IMR-90 (cell line): ENCODE data around the gene TEC. TPM values are rescaled to one million over a fixed set of nuclear protein-coding genes. Genes with fewer than 3 reads are reported as not detected.

ENCODE experiments used
- ATAC-seq: fragments of 200-7000 bp; cut with Tn5 transposase; 2 replicates; pipeline ENCODE4 v1.9.1; 2020; ENCODE audit warnings: low read depth, mild to moderate bottlenecking, moderate library complexity
- BruUV-seq: library from RNA; stranded (reverse); fragments of 400-500 nt; replicated peaks from 2 replicates; lab custom pipeline; 2021; lab: Mats Ljungman, UMichigan
- CTCF ChIA-PET: fragments of 300-600 bp; formaldehyde crosslinking; extraction: SDS; loops from one replicate; lab custom pipeline; 2021; ENCODE audit warnings: antibody characterized with exemption; lab: Yijun Ruan, JAX
- POLR2A ChIA-PET: fragments of 300-600 bp; sonication (Branson Sonifier 250); formaldehyde crosslinking; loops from one replicate; lab custom pipeline; 2022; ENCODE audit warnings: antibody characterized with exemption; ENCODE audit not compliant: unreplicated experiment; lab: Charles Lee
- DNase-seq: peaks from one replicate; pipeline ENCODE4 v3.0.0; 2013
- H2AFZ ChIP-seq: replicated peaks from 2 replicates; pipeline ENCODE3; 2013; ENCODE audit warnings: low read length, mild to moderate bottlenecking; ENCODE audit not compliant: poor library complexity
- H2AK5ac ChIP-seq: 2 replicates; pipeline ENCODE4 v1.6.1; 2013; ENCODE audit warnings: low read depth, low read length, inconsistent platforms
- H2AK9ac ChIP-seq: replicated peaks from 2 replicates; pipeline ENCODE3; 2013; ENCODE audit warnings: mild to moderate bottlenecking, low read depth, low read length, moderate library complexity; ENCODE audit not compliant: poor library complexity
- H2BK120ac ChIP-seq: 2 replicates; pipeline ENCODE4 v1.6.1; 2013; ENCODE audit warnings: low read depth, low read length, inconsistent platforms
- H2BK15ac ChIP-seq: 3 replicates; pipeline ENCODE4 v1.6.1; 2013; ENCODE audit warnings: low read depth, low read length, inconsistent platforms
- H2BK20ac ChIP-seq: 2 replicates; pipeline ENCODE4 v1.6.1; 2013; ENCODE audit warnings: low read depth, mild to moderate bottlenecking, inconsistent platforms, low read length, moderate library complexity
- H2BK5ac ChIP-seq: 2 replicates; pipeline ENCODE4 v1.6.1; 2013; ENCODE audit warnings: mild to moderate bottlenecking, low read depth, low read length, inconsistent platforms; ENCODE audit not compliant: poor library complexity, severe bottlenecking
- H3K14ac ChIP-seq: replicated peaks from 2 replicates; pipeline ENCODE4 v1.6.1; 2013; ENCODE audit warnings: low read depth, low read length, inconsistent platforms
- H3K18ac ChIP-seq: 2 replicates; pipeline ENCODE4 v1.6.1; 2013; ENCODE audit warnings: low read depth, low read length, control low read depth
- H3K23ac ChIP-seq: 2 replicates; pipeline ENCODE4 v1.6.1; 2013; ENCODE audit warnings: low read depth, low read length, inconsistent platforms
- H3K27ac ChIP-seq: 2 replicates; pipeline ENCODE4 v1.5.1; 2013; ENCODE audit warnings: mild to moderate bottlenecking, control low read depth, low read length; ENCODE audit not compliant: insufficient read depth
- H3K27me3 ChIP-seq: 2 replicates; pipeline ENCODE4 v1.6.1; 2013; ENCODE audit warnings: low read length; ENCODE audit not compliant: control insufficient read depth, insufficient read depth
- H3K36me3 ChIP-seq: 2 replicates; pipeline ENCODE4 v1.6.1; 2013; ENCODE audit warnings: low read length, mixed read lengths; ENCODE audit not compliant: control insufficient read depth, insufficient read depth
- H3K4ac ChIP-seq: 2 replicates; pipeline ENCODE4 v1.6.1; 2013; ENCODE audit warnings: low read depth, low read length, inconsistent platforms
- H3K4me1 ChIP-seq: 2 replicates; pipeline ENCODE4 v1.6.1; 2013; ENCODE audit warnings: low read length, mixed read lengths; ENCODE audit not compliant: control insufficient read depth, insufficient read depth
- H3K4me2 ChIP-seq: 2 replicates; pipeline ENCODE4 v1.6.1; 2013; ENCODE audit warnings: low read depth, mild to moderate bottlenecking, control low read depth, low read length, moderate library complexity
- H3K4me3 ChIP-seq: 2 replicates; pipeline ENCODE4 v1.5.1; 2013; ENCODE audit warnings: low read depth, mild to moderate bottlenecking, control low read depth, low read length, moderate library complexity; ENCODE audit not compliant: insufficient read depth
- H3K56ac ChIP-seq: 2 replicates; pipeline ENCODE4 v1.6.1; 2013; ENCODE audit warnings: low read length, inconsistent platforms; ENCODE audit not compliant: insufficient read depth; ENCODE audit errors: extremely low read depth
- H3K79me1 ChIP-seq, 2 experiments: 2 replicates each; pipeline ENCODE4 v1.6.1; 2013; ENCODE audit warnings: low read length in 2 of 2, inconsistent platforms in 1 of 2, low read depth in 1 of 2
- H3K9ac ChIP-seq: 2 replicates; pipeline ENCODE4 v1.6.1; 2013; ENCODE audit warnings: low read depth, low read length, control low read depth
- H3K9me1 ChIP-seq: 2 replicates; pipeline ENCODE4 v1.6.1; 2013; ENCODE audit warnings: low read length, inconsistent platforms; ENCODE audit not compliant: insufficient read depth
- H3K9me3 ChIP-seq: 2 replicates; pipeline ENCODE4 v1.6.1; 2013; ENCODE audit warnings: low read length; ENCODE audit not compliant: control insufficient read depth, insufficient read depth
- H4K20me1 ChIP-seq: 2 replicates; pipeline ENCODE4 v1.6.1; 2013; ENCODE audit warnings: low read length, inconsistent platforms; ENCODE audit not compliant: insufficient read depth
- H4K5ac ChIP-seq: 2 replicates; pipeline ENCODE4 v1.6.1; 2013; ENCODE audit warnings: mild to moderate bottlenecking, low read depth, low read length, control low read depth
- H4K8ac ChIP-seq, 2 experiments: 2 replicates each; pipeline ENCODE4 v1.6.1; 2013; ENCODE audit warnings: low read depth in 2 of 2, low read length in 2 of 2, control low read depth in 1 of 2, inconsistent platforms in 1 of 2
- H4K91ac ChIP-seq: 2 replicates; pipeline ENCODE4 v1.6.1; 2013; ENCODE audit warnings: low read depth, low read length, inconsistent platforms; ENCODE audit not compliant: insufficient read depth
- BHLHE40 ChIP-seq: fragments of 150-350 bp; IDR thresholded peaks from 2 replicates; pipeline ENCODE4 v1.6.1; 2016; ENCODE audit warnings: mild to moderate bottlenecking, low read depth, low read length
- CEBPB ChIP-seq: IDR thresholded peaks from 2 replicates; pipeline ENCODE4 v1.6.1; 2012; ENCODE audit warnings: low read depth, low read length, improper control_type of control experiment
- CHD1 ChIP-seq: IDR thresholded peaks from 2 replicates; pipeline ENCODE4 v1.6.1; 2012; ENCODE audit warnings: low read depth, low read length, improper control_type of control experiment
- ELK1 ChIP-seq: fragments of 150-350 bp; IDR thresholded peaks from 2 replicates; pipeline ENCODE4 v1.6.1; 2016; ENCODE audit warnings: low read depth, mild to moderate bottlenecking, low read length, moderate library complexity, borderline replicate concordance
- MAFK ChIP-seq: IDR thresholded peaks from 2 replicates; pipeline ENCODE4 v1.6.1; 2012; ENCODE audit warnings: low read depth, low read length, improper control_type of control experiment
- MXI1 ChIP-seq: IDR thresholded peaks from 2 replicates; pipeline ENCODE4 v1.6.1; 2012; ENCODE audit warnings: low read depth, mild to moderate bottlenecking, low read length, moderate library complexity, borderline replicate concordance
- POLR2A ChIP-seq: IDR thresholded peaks from 2 replicates; pipeline ENCODE4 v1.6.1; 2012; ENCODE audit warnings: mild to moderate bottlenecking, low read depth, low read length
- RFX5 ChIP-seq: IDR thresholded peaks from 2 replicates; pipeline ENCODE4 v1.8.0; 2012; ENCODE audit warnings: low read depth, mild to moderate bottlenecking, low read length, moderate library complexity
- WGBS, 2 experiments: methylation state at CpG; one replicate each; pipeline versions ENCODE4 v1.1.5 to v1.1.7; 2013; ENCODE audit warnings: missing lambda C conversion rate in 2 of 2; ENCODE audit not compliant: insufficient read length in 1 of 2; ENCODE audit errors: extremely low coverage in 2 of 2; 5-methylcytosine and 5-hydroxymethylcytosine counted together
- dilution Hi-C: fragments of 300-500 bp; cut with HindIII; formaldehyde crosslinking; loops from one replicate; pipeline ENCODE4 v1.14.3; 2018; ENCODE audit warnings: low sequenced_read_pairs; ENCODE audit not compliant: unreplicated experiment
- in situ Hi-C: fragments of 300-500 bp; cut with MboI; formaldehyde crosslinking; loops from 3 replicates; pipeline ENCODE4 v1.14.3; 2019; ENCODE audit warnings: low sequenced_read_pairs, inconsistent platforms, mixed read lengths
- intact Hi-C: fragments of 100-400 bp; cut with micrococcal nuclease; formaldehyde crosslinking; loops from 2 replicates; pipeline ENCODE4 v1.10.0; 2022
- polyA plus RNA-seq, 3 experiments: library from polyadenylated mRNA; depleted of rRNA; stranded (reverse); fragments of >200 nt; gene quantifications; 2 replicates each; pipeline ENCODE4 v1.2.3, GENCODE V29; 2012; ENCODE audit warnings: low replicate concordance in 1 of 3
- total RNA-seq: library from RNA; depleted of rRNA; stranded (reverse); fragments of >200 nt; gene quantifications from 2 replicates; pipeline ENCODE4 v1.2.3, GENCODE V29; 2012

The TEC gene
- total and polyA plus RNA-seq, 2 of the 4 experiments (the other 2 are of a cell fraction): 0.39 to 0.54 TPM

DNA sequence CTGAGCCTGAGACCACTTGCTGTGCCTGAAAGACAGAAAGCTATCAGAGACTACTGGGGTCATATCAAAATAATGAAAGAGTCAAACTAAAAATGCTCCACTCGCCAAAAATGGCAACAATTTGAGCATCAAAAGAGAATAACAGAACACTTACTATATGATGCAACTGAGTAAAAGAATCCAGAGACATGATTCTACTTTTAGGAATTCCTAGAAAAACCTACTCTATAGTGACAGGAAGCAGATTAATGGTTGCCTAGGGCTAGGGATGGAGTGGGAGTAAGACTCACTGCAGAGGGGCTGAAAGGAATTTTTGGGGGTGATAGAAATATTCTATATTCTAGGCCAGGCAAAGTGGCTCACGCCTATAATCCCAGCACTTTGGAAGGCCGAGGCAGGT, 42.3 kb upstream of the TEC start:
- H3K14ac ChIP-seq: no peak overlapping the region
- ATAC-seq (no peak; the same call in 1 of the 2 replicates), DNase-seq (peak; percentile 16)
- BruUV-seq: no TSS peak
- no peak overlapping the region for H3K4ac ChIP-seq
- H3K9me1 ChIP-seq: no peaks in the 10 kb centered on the region
- no peak overlapping the region for H3K18ac ChIP-seq
- H2BK15ac ChIP-seq: no peak overlapping the region
- H2BK120ac ChIP-seq: no peak overlapping the region
- CTCF ChIA-PET: interaction anchor here (1.3 kb wide), 2 partner anchors 17 to 234 kb away, joined by 3 read pairs; no protein-coding TSS in a partner anchor
- no peak overlapping the region for H3K4me3 ChIP-seq
- H3K4me2 ChIP-seq: no peak overlapping the region
- H2BK5ac ChIP-seq: no peak overlapping the region
- no peaks in the 10 kb centered on the region for H3K79me1 ChIP-seq
- no peak overlapping the region for H3K23ac ChIP-seq
- no peak overlapping the region for H3K9ac ChIP-seq
- TF ChIP-seq CEBPB (peak; percentile 60; the same call in 1 of the 2 replicates), BHLHE40 (no peak), MXI1 (no peak), POLR2A (no peak), MAFK (no peak), RFX5 (no peak), ELK1 (no peak), CHD1 (no peak)
- no CpG with 5 or more reads among the region's 3 CpGs for WGBS, 2 experiments
- no peak overlapping the region for H2AFZ ChIP-seq
- in situ Hi-C loops: loop anchor here (25.0 kb wide), 1 partner anchor 650 kb away; no protein-coding TSS in a partner anchor
- no peak overlapping the region for H2BK20ac ChIP-seq
- no peak overlapping the region for H3K27ac ChIP-seq
- H4K91ac ChIP-seq: no peak overlapping the region
- no peak overlapping the region for H2AK5ac ChIP-seq
- no peak overlapping the region for H4K5ac ChIP-seq
- H2AK9ac ChIP-seq: no peak overlapping the region
- H3K4me1 ChIP-seq: no peaks in the 10 kb centered on the region
- H3K27me3 ChIP-seq: no peaks in the 10 kb centered on the region; the same call in 1 of the 2 replicates
- no peaks in the 10 kb centered on the region for H3K9me3 ChIP-seq
- H3K56ac ChIP-seq: no peak overlapping the region
- no peaks in the 10 kb centered on the region for H3K36me3 ChIP-seq
- dilution Hi-C loops: no loop called here
- no peaks in the 10 kb centered on the region for H4K20me1 ChIP-seq
- POLR2A ChIA-PET: no interaction called here
- intact Hi-C loops: no loop called here
- no peak overlapping the region for H4K8ac ChIP-seq
